Upper lobe of left lung (tissue), 6 donors: ENCODE data around the gene LMBR1. TPM values are rescaled to one million over a fixed set of nuclear protein-coding genes. Genes with fewer than 3 reads are reported as not detected.
A peak's percentile ranks its signal among the peaks of the same experiment; 100 is the strongest.

ENCODE experiments used
- ATAC-seq, 2 donors: fragments of 200-7000 bp; cut with Tn5 transposase; one replicate each; pipeline ENCODE4 v1.9.1; 2022; ENCODE audit warnings: mild to moderate bottlenecking in 2 of 2, moderate library complexity in 2 of 2; ENCODE audit not compliant: low FRiP score in 2 of 2
- DNase-seq, 2 donors: peaks; one replicate each; pipeline ENCODE4 v3.0.0-alpha.2; 2019 to 2020
- H3K27ac ChIP-seq, 4 donors: fragments of 200-600 bp; sonication (generic); one replicate each; pipeline ENCODE4 v1.5.1; 2016 to 2019
- H3K27me3 ChIP-seq, 4 donors: fragments of 200-600 bp; sonication (generic); one replicate each; pipeline ENCODE4 v1.5.1; 2017 to 2019
- H3K36me3 ChIP-seq, 4 donors: fragments of 200-600 bp; sonication (generic); one replicate each; pipeline ENCODE4 v1.5.1; 2016 to 2019
- H3K4me1 ChIP-seq, 4 donors: fragments of 200-600 bp; sonication (generic); one replicate each; pipeline ENCODE4 v1.5.1; 2018 to 2019
- H3K4me3 ChIP-seq, 4 donors: fragments of 200-600 bp; sonication (generic); one replicate each; pipeline ENCODE4 v1.5.1; 2017 to 2019; ENCODE audit warnings: mild to moderate bottlenecking in 2 of 4, moderate library complexity in 1 of 4
- H3K9me3 ChIP-seq, 4 donors: fragments of 200-600 bp; sonication (generic); one replicate each; pipeline ENCODE4 v1.5.1; 2018 to 2019
- EP300 ChIP-seq, 4 donors: sonication (generic); formaldehyde crosslinking; IDR thresholded peaks; one replicate each; pipeline ENCODE4 v1.5.1; 2017; ENCODE audit warnings: antibody characterized with exemption in 4 of 4, control low read depth in 2 of 4
- POLR2A ChIP-seq, 4 donors: fragments of 450-650 bp; IDR thresholded peaks; one replicate each; pipeline ENCODE4 v1.5.1; 2016 to 2017; ENCODE audit warnings: antibody characterized with exemption in 4 of 4, mild to moderate bottlenecking in 2 of 4
- POLR2AphosphoS5 ChIP-seq, 2 donors: sonication (generic); formaldehyde crosslinking; IDR thresholded peaks; one replicate each; pipeline ENCODE4 v1.5.1; 2017; ENCODE audit warnings: antibody characterized with exemption in 2 of 2
- WGBS, 2 donors: methylation state at CpG; one replicate each; pipeline ENCODE4 v1.1.5; 2017 to 2018; 5-methylcytosine and 5-hydroxymethylcytosine counted together
- total RNA-seq, 6 donors: library from RNA; depleted of rRNA in 4 of 6; stranded (reverse); fragments of >200 nt in 4 of 6; gene quantifications; one replicate each; pipeline versions ENCODE4 v1.1.0 to v1.2.1, GENCODE V29; 2016 to 2021
- TF ChIP-seq, protein P1 (sequence below), 6 experiments: fragments of 450-650 bp in 4 of 6; fragments of 200-600 bp in 2 of 6; sonication (generic) in 2 of 6; IDR thresholded peaks; one replicate each; pipeline ENCODE4 v1.5.1; 2016 to 2019; ENCODE audit warnings: antibody characterized with exemption in 6 of 6
- donor health status: DM: no; HTN: no; CAD: no; lungs with moderate emphysema.
- donor health status: DM: no; HTN: yes; CAD: no; lungs with severe emphysema.

LMBR1 gene
- total RNA-seq, 6 donors from 2014 or later: 58.6 to 159 (median 81.0) TPM

DNA sequence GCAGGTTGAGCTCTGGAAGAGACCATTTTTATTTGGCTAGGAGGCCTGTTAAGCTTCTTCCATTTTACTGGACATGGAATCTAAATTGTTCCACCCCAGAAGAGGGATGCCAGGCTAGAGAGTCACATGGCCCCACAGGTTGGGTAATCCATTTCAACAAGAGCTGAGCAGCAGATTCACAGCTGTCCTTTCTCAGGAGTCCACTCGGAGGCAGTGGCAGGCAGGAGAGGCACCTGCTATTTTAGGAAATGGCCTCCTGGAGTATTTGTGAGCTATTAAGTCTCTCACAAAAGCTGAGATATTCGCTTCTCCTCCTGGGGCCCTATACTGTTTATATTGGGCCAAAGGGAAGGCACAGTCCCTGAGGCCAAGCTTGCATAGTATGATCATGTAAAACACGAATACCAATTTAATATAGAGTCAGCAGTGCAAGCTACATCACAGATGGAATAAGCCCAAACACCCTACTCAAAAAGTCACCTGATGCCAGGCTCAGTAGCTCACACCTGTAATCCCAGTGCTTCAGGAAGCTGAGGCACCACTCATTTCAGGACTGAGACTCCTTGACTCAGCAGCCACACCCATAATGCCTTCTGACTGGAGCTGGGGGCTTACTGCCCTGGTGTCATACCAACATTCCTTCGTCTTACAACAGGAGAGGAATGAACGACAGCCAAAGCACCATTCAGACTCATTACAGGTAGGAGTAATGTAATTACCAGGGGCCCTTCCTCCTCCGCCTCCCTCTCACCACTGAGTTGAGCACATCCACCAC lies 124.1 kb downstream of the LMBR1 start:
- WGBS, 2 donors: 68 to 78% methylated on average over 6 of the region's 6 CpGs
- TF ChIP-seq POLR2AphosphoS5 (IDR thresholded peaks at IDR 0.05): no peak
- no peak for TF ChIP-seq EP300 (IDR thresholded peaks at IDR 0.05)
- TF ChIP-seq, protein P1, sequence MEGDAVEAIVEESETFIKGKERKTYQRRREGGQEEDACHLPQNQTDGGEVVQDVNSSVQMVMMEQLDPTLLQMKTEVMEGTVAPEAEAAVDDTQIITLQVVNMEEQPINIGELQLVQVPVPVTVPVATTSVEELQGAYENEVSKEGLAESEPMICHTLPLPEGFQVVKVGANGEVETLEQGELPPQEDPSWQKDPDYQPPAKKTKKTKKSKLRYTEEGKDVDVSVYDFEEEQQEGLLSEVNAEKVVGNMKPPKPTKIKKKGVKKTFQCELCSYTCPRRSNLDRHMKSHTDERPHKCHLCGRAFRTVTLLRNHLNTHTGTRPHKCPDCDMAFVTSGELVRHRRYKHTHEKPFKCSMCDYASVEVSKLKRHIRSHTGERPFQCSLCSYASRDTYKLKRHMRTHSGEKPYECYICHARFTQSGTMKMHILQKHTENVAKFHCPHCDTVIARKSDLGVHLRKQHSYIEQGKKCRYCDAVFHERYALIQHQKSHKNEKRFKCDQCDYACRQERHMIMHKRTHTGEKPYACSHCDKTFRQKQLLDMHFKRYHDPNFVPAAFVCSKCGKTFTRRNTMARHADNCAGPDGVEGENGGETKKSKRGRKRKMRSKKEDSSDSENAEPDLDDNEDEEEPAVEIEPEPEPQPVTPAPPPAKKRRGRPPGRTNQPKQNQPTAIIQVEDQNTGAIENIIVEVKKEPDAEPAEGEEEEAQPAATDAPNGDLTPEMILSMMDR (IDR thresholded peaks at IDR 0.05): no peak
- no peak for TF ChIP-seq POLR2A (IDR thresholded peaks at IDR 0.05)
- H3K36me3 ChIP-seq: no peaks in the 10 kb centered on the region
- H3K4me1 ChIP-seq: peaks cover 0 to 10% (median 3%) of the 10 kb centered on the region in 4 donors
- ATAC-seq: peak in 1 of 2 donors; percentile 84
- H3K4me3 ChIP-seq: no peak overlapping the region
- peak in 1 of 2 donors; percentile 44 for DNase-seq
- H3K9me3 ChIP-seq: no peaks in the 10 kb centered on the region
- H3K27me3 ChIP-seq: no peaks in the 10 kb centered on the region
- H3K27ac ChIP-seq: peak overlapping the region in 2 of 4 donors; percentile 22 to 41

DNA sequence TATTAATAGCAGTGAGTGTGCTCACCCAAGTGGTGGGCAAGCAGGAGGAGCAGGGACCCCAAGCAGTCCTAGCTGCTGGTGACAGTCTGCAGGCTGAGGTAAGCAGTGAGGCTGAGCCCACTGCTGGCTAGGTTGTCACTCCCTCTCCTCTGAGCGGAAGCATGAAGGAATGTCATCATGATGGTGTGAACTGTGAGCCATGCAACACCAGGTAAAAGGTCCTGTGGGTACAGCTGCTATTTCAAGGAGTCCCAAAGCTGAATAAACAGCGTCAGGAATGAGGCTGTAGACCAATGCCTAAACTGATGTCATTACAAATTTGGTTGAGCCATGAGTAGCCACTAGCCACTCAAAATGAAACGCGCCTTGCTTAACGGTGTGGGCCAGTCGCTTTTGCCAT lies 126.3 kb downstream of the LMBR1 start:
- TF ChIP-seq POLR2A (IDR thresholded peaks at IDR 0.05): no peak
- no peak for TF ChIP-seq POLR2AphosphoS5 (IDR thresholded peaks at IDR 0.05)
- TF ChIP-seq, protein P1 (IDR thresholded peaks at IDR 0.05): no peak
- no peak for TF ChIP-seq EP300 (IDR thresholded peaks at IDR 0.05)
- no peak for DNase-seq
- no peak for ATAC-seq
- Histone ChIP-seq H3K4me1 (peaks cover 0 to 10% (median 4%) of the 10 kb centered on the region in 4 donors), H3K4me3 (no peak overlapping the region), H3K9me3 (no peaks in the 10 kb centered on the region), H3K36me3 (peaks cover 0 to 5% (median 0%) of the 10 kb centered on the region in 4 donors), H3K27me3 (no peaks in the 10 kb centered on the region), H3K27ac (no peak overlapping the region)
- WGBS, 2 donors: 95 to 97% methylated on average over 6 of the region's 6 CpGs

GRCh38 chr7:156765901-156766656 lies 126.9 kb downstream of the LMBR1 start:
- DNase-seq: no peak
- Histone ChIP-seq H3K4me3 (no peak overlapping the region), H3K4me1 (peaks cover 0 to 10% (median 4%) of the 10 kb centered on the region in 4 donors), H3K36me3 (peaks cover 0 to 5% (median 0%) of the 10 kb centered on the region in 4 donors), H3K27me3 (no peaks in the 10 kb centered on the region), H3K27ac (no peak overlapping the region), H3K9me3 (no peaks in the 10 kb centered on the region)
- no peak for TF ChIP-seq POLR2AphosphoS5 (IDR thresholded peaks at IDR 0.05)
- TF ChIP-seq, protein P1 (IDR thresholded peaks at IDR 0.05): no peak
- TF ChIP-seq EP300 (IDR thresholded peaks at IDR 0.05): no peak
- TF ChIP-seq POLR2A (IDR thresholded peaks at IDR 0.05): no peak
- 87 to 91% methylated on average over 6 to 7 of the region's 7 CpGs for WGBS, 2 donors
- no peak for ATAC-seq

GRCh38 chr7:156764766-156765165 lies 128.2 kb downstream of the LMBR1 start:
- Histone ChIP-seq H3K27me3 (no peaks in the 10 kb centered on the region), H3K9me3 (no peaks in the 10 kb centered on the region), H3K4me1 (peaks cover 0 to 10% (median 4%) of the 10 kb centered on the region in 4 donors), H3K36me3 (peaks cover 0 to 5% (median 0%) of the 10 kb centered on the region in 4 donors), H3K4me3 (no peak overlapping the region), H3K27ac (no peak overlapping the region)
- ATAC-seq: no peak
- no peak for DNase-seq
- WGBS, 2 donors: 80 to 86% methylated on average over 3 of the region's 3 CpGs
- TF ChIP-seq POLR2AphosphoS5 (IDR thresholded peaks at IDR 0.05): no peak
- TF ChIP-seq, protein P1 (IDR thresholded peaks at IDR 0.05): no peak
- TF ChIP-seq POLR2A (IDR thresholded peaks at IDR 0.05): no peak
- TF ChIP-seq EP300 (IDR thresholded peaks at IDR 0.05): no peak
